IPS-20b (cell line): ENCODE measurements around the gene ADGRL3.
A peak's percentile ranks its signal among the peaks of the same experiment; 100 is the strongest.
"Not testable (repeated sequence)": the region's sequence is repeated elsewhere in the genome, so short reads cannot be mapped to it uniquely, and the experiment has no call there.

Experiments used
- H3K27ac ChIP-seq: one replicate; pipeline ENCODE4 v1.5.1; 2013; ENCODE audit warnings: low read length
- H3K27me3 ChIP-seq: 2 replicates; pipeline ENCODE4 v1.6.1; 2013; ENCODE audit warnings: mild to moderate bottlenecking, low read length, inconsistent platforms; ENCODE audit not compliant: insufficient read depth
- H3K36me3 ChIP-seq: 2 replicates; pipeline ENCODE4 v1.6.1; 2013; ENCODE audit warnings: low read depth, mild to moderate bottlenecking, inconsistent platforms, low read length, moderate library complexity; ENCODE audit not compliant: insufficient read depth
- H3K4me1 ChIP-seq: 2 replicates; pipeline ENCODE4 v1.6.1; 2013; ENCODE audit warnings: mild to moderate bottlenecking, control low read depth, inconsistent platforms, low read length, moderate library complexity; ENCODE audit not compliant: insufficient read depth
- H3K4me3 ChIP-seq: 2 replicates; pipeline ENCODE4 v1.5.1; 2013; ENCODE audit warnings: mild to moderate bottlenecking, low read length, inconsistent platforms
- H3K9ac ChIP-seq: 2 replicates; pipeline ENCODE4 v1.6.1; 2013; ENCODE audit warnings: low read depth, mild to moderate bottlenecking, inconsistent platforms, low read length, moderate library complexity
- H3K9me3 ChIP-seq: 2 replicates; pipeline ENCODE4 v1.6.1; 2013; ENCODE audit warnings: mild to moderate bottlenecking, low read depth, low read length, inconsistent platforms; ENCODE audit not compliant: insufficient read depth

Gene ADGRL3

DNA sequence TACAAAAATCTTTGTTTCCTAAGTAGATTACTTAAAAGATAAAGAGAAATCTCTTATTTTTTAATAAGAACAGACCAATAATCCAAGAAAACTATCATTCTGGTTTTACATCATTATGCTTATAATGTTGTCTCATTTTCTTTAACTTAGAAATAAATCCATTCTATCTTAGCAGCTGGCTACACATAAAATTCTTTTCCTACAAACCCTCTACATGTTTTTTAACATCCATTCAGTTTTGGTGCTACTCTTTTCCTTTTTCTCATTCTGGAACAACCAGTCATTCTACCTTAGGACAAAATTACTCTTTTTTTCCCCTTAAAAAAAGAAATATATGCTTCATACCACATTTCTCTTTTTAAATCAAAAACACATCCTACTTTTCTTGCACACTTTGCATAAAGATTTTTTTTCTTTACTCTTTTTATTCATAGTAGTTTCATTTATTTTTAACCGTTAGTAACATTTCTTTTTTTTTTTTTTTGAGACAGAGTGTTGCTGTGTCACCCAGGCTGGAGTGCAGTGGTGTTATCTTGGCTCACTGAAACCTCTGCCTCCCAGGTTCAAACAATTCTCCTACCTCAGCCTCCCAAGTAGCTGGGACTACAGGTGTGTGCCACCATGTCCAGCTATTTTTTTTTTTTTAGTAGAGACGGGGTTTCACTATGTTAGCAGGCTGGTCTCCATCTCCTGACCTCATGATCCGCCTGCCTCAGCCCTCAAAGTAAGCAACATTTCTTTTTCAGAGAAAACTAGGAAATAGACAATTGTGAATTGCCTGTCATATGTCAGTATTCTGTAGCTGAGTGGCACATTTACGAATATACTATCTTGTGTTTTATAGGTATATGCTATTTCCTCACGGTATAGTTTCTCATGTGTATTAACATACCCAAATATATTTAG, 562.8 kb downstream of the ADGRL3 start:
- H3K36me3 ChIP-seq: peaks cover 83% of the 10 kb centered on the region

DNA sequence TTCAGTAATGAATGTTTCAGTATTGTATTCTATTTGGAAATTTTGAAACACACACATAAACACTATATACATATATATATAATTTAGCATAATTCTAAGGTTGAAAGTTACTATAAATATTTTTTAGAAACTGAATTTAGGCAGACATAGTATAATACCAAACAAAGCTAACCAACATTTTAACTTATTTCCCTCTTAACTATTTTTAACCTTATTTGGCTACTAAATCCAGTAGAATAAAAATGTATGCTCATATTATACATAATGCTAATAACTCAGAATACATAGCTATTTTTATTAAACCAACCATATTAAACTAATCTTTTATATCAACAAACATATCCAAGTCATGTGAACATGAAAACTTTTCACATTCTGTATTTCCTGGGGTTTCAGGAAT, 563.6 kb downstream of the ADGRL3 start:
- H3K36me3 ChIP-seq: peaks cover 89% of the 10 kb centered on the region
- H3K9ac ChIP-seq: no peak overlapping the region
- H3K27me3 ChIP-seq: no peaks in the 10 kb centered on the region
- no peaks in the 10 kb centered on the region for H3K4me1 ChIP-seq
- H3K4me3 ChIP-seq: peak overlapping the region; percentile 68
- no peak overlapping the region for H3K27ac ChIP-seq
- peaks cover 78% of the 10 kb centered on the region for H3K9me3 ChIP-seq

More for the DNA sequence above, 562.8 kb downstream of the ADGRL3 start:
- Histone ChIP-seq H3K27ac (no peak overlapping the region), H3K27me3 (no peaks in the 10 kb centered on the region), H3K4me3 (peak overlapping the region; percentile 68), H3K4me1 (no peaks in the 10 kb centered on the region), H3K9me3 (peaks cover 85% of the 10 kb centered on the region), H3K9ac (no peak overlapping the region)

DNA sequence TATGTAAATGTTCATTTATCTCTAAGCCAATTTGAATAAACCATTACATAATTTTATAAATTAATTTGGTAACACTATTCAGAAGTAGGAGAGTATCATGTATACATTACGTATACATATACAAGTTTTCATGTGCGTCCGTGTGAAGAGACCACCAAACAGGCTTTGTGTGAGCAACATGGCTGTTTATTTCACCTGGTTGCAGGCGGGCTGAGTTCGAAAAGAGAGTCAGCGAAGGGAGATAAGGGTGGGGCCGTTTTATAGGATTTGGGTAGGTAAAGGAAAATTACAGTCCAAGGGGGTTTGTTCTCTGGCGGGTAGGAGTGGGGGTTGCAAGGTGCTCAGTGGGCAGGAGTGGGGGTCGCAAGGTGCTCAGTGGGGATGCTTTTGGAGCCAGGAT, 564.0 kb downstream of the ADGRL3 start:
- not testable (repeated sequence) for H3K4me1 ChIP-seq, H3K27ac ChIP-seq, H3K9ac ChIP-seq, H3K27me3 ChIP-seq
- Histone ChIP-seq H3K36me3 (peaks cover 88% of the 10 kb centered on the region), H3K4me3 (peak overlapping the region; percentile 68), H3K9me3 (peaks cover 76% of the 10 kb centered on the region)

DNA sequence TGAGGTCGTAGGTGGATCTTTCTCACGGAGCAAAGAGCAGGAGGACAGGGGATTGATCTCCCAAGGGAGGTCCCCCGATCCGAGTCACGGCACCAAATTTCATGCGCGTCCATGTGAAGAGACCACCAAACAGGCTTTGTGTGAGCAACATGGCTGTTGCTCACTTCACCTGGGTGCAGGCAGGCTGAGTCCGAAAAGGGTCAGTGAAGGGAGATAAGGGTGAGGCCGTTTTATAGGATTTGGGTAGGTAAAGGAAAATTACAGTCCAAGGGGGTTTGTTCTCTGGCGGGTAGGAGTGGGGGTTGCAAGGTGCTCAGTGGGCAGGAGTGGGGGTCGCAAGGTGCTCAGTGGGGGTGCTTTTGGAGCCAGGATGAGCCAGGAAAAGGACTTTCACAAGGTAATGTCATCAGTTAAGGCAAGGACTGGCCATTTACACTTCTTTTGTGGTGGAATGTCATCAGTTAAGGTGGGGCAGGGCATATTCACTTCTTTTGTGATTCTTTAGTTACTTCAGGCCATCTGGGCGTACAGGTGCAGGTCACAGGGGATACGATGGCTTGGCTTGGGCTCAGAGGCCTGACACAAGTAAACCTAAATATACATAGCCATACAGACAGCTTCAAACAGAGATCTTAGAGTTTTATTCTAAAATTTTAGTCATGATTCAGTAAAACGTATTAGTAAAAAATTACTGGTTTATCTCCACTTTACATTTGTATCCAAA, 569.5 kb downstream of the ADGRL3 start:
- peaks cover 32% of the 10 kb centered on the region for H3K36me3 ChIP-seq
- peaks cover 21% of the 10 kb centered on the region for H3K9me3 ChIP-seq
- H3K4me1 ChIP-seq: peaks cover 23% of the 10 kb centered on the region
- H3K27me3 ChIP-seq: not testable (repeated sequence)
- H3K27ac ChIP-seq: peak overlapping the region; percentile 69
- H3K4me3 ChIP-seq: peak overlapping the region; percentile 74
- H3K9ac ChIP-seq: peak overlapping the region; percentile 90

GRCh38 chr4:61770456-61770855, 570.3 kb downstream of the ADGRL3 start:
- Histone ChIP-seq H3K27me3 (no peaks in the 10 kb centered on the region; the same call in 1 of the 2 replicates), H3K27ac (peak overlapping the region; percentile 69), H3K4me3 (peak overlapping the region; percentile 74), H3K9ac (peak overlapping the region; percentile 72; the same call in 1 of the 2 replicates), H3K9me3 (peaks cover 16% of the 10 kb centered on the region), H3K4me1 (peaks cover 28% of the 10 kb centered on the region), H3K36me3 (peaks cover 26% of the 10 kb centered on the region)

GRCh38 chr4:61771056-61771455, 570.9 kb downstream of the ADGRL3 start:
- peaks cover 10% of the 10 kb centered on the region; the same call in 1 of the 2 replicates for H3K9me3 ChIP-seq
- peaks cover 28% of the 10 kb centered on the region for H3K4me1 ChIP-seq
- peaks cover 20% of the 10 kb centered on the region for H3K36me3 ChIP-seq
- no peaks in the 10 kb centered on the region; the same call in 1 of the 2 replicates for H3K27me3 ChIP-seq
- H3K4me3 ChIP-seq: peak overlapping the region; percentile 74
- peak overlapping the region; percentile 72; the same call in 1 of the 2 replicates for H3K9ac ChIP-seq
- H3K27ac ChIP-seq: no peak overlapping the region

DNA sequence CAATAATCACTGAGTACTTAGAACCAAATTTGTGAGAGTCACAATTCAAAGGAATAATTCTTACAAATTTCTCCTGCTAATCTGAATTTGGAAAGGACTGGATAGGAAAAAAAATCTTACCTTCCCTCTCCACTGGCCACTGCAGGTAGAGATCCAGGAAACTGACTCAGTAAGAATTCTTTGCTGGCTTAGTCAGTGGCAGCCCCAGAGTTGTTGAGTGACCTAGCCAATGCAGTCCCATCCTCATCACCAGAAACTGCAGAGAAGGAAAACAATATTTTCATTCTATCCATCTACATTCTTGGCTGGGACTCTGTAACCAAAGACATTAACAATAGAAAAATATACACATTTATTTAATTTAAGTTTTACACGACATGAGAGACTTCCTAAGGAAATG, 572.0 kb downstream of the ADGRL3 start:
- H3K36me3 ChIP-seq: peaks cover 9% of the 10 kb centered on the region
- no peaks in the 10 kb centered on the region; the same call in 1 of the 2 replicates for H3K27me3 ChIP-seq
- no peak overlapping the region for H3K4me3 ChIP-seq
- H3K9ac ChIP-seq: peak overlapping the region; percentile 23; the same call in 1 of the 2 replicates
- H3K27ac ChIP-seq: no peak overlapping the region
- H3K4me1 ChIP-seq: peaks cover 28% of the 10 kb centered on the region
- H3K9me3 ChIP-seq: peaks cover under 1% of the 10 kb centered on the region; the same call in 1 of the 2 replicates

- no peak overlapping the region for H3K27ac ChIP-seq
- peak overlapping the region; percentile 1; the same call in 1 of the 2 replicates for H3K4me3 ChIP-seq
- H3K4me1 ChIP-seq: peaks cover 28% of the 10 kb centered on the region
- no peak overlapping the region; the same call in 1 of the 2 replicates for H3K9ac ChIP-seq
- no peaks in the 10 kb centered on the region for H3K9me3 ChIP-seq
- H3K36me3 ChIP-seq: no peaks in the 10 kb centered on the region
- H3K27me3 ChIP-seq: no peaks in the 10 kb centered on the region; the same call in 1 of the 2 replicates
Observed at GRCh38 chr4:61773655-61774245, 573.6 kb downstream of the ADGRL3 start.

GRCh38 chr4:61782133-61782532, 582.0 kb downstream of the ADGRL3 start:
- H3K27me3 ChIP-seq: no peaks in the 10 kb centered on the region
- H3K4me3 ChIP-seq: no peak overlapping the region
- no peaks in the 10 kb centered on the region for H3K4me1 ChIP-seq
- no peak overlapping the region for H3K9ac ChIP-seq
- no peaks in the 10 kb centered on the region for H3K36me3 ChIP-seq
- no peak overlapping the region for H3K27ac ChIP-seq
- H3K9me3 ChIP-seq: no peaks in the 10 kb centered on the region

DNA sequence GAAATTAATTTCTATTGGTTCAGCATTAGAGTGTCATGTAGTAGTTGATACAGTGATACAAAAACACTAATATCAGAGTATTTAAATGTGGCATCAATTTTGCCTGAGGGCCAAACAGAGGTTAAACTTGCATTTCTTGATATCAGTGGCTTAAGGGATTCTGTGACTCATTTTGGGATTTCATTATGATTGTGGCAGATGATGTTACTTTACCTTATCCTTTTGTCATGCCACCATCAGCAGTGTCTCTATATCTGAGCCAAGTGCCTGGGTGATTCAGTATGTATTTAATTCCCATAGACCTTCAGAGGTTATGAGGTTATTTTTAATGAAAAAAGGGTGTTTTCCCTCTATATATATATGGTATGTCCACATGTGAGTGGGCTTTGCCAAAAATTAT, 582.9 kb downstream of the ADGRL3 start:
- H3K27ac ChIP-seq: no peak overlapping the region
- no peaks in the 10 kb centered on the region for H3K36me3 ChIP-seq
- no peaks in the 10 kb centered on the region for H3K27me3 ChIP-seq
- no peak overlapping the region for H3K4me3 ChIP-seq
- H3K4me1 ChIP-seq: no peaks in the 10 kb centered on the region
- H3K9ac ChIP-seq: no peak overlapping the region
- no peaks in the 10 kb centered on the region for H3K9me3 ChIP-seq

GRCh38 chr4:61785761-61786160, 585.6 kb downstream of the ADGRL3 start:
- Histone ChIP-seq H3K9ac (no peak overlapping the region), H3K27ac (no peak overlapping the region), H3K4me3 (no peak overlapping the region), H3K27me3 (no peaks in the 10 kb centered on the region), H3K36me3 (no peaks in the 10 kb centered on the region), H3K4me1 (no peaks in the 10 kb centered on the region), H3K9me3 (peaks cover 3% of the 10 kb centered on the region; the same call in 1 of the 2 replicates)
